Fibroblast of the aortic adventitia (primary cell): Measurements from ENCODE around the gene LENG1. TPM values are rescaled to one million over a fixed set of nuclear protein-coding genes. Genes with fewer than 3 reads are reported as not detected.

Experiments
- DNase-seq: peaks from one replicate; pipeline ENCODE4 v3.0.0-alpha.2; 2010; ENCODE audit warnings: low read depth
- H3K4me3 ChIP-seq: 2 replicates; pipeline ENCODE4 v1.5.1; 2011; ENCODE audit warnings: low read depth, mild to moderate bottlenecking, control low read depth, low read length, moderate library complexity
- CTCF ChIP-seq: IDR thresholded peaks from 2 replicates; pipeline ENCODE4 v1.5.1; 2011; ENCODE audit warnings: mild to moderate bottlenecking, low read length, control low read depth, inconsistent platforms; ENCODE audit not compliant: insufficient read depth
- total RNA-seq: library from RNA; depleted of rRNA; stranded (reverse); fragments of >200 nt; gene quantifications from 2 replicates; pipeline ENCODE4 v1.2.3, GENCODE V29; 2012; ENCODE audit warnings: low replicate concordance

Gene LENG1
- total RNA-seq, 1 donor: 4.4 TPM

GRCh38 chr19:54107876-54108490 lies 51.5 kb downstream of the LENG1 start:
- H3K4me3 ChIP-seq: no peak overlapping the region
- TF ChIP-seq CTCF: no peak
- no peak for DNase-seq

GRCh38 chr19:54106716-54107115 lies 52.8 kb downstream of the LENG1 start:
- H3K4me3 ChIP-seq: no peak overlapping the region
- TF ChIP-seq CTCF: no peak
- no peak for DNase-seq

- no peak for TF ChIP-seq CTCF
- DNase-seq: no peak
Observed at GRCh38 chr19:54105796-54106195, 53.7 kb downstream of the LENG1 start.

More at GRCh38 chr19:54105796-54106195, 53.7 kb downstream of the LENG1 start:
- no peak overlapping the region for H3K4me3 ChIP-seq

Other genes starting within 250 kb of the LENG1 start
- 0.41 and 0.45 TPM in 2 replicates for gene CACNG8, start 196.8 kb downstream of the LENG1 start, total RNA-seq
- gene CACNG6, start 168.1 kb downstream of the LENG1 start, total RNA-seq: 1.1 TPM in 1 of 2 replicates, not detected in the other
- gene VSTM1, start 95.8 kb downstream of the LENG1 start, total RNA-seq: not detected in 2 replicates
- gene TARM1, start 78.4 kb downstream of the LENG1 start, total RNA-seq: not detected in 2 replicates
- 0.63 and 2.5 TPM in 2 replicates for gene OSCAR, start 58.9 kb downstream of the LENG1 start, total RNA-seq
- gene NDUFA3, start 56.9 kb downstream of the LENG1 start, total RNA-seq: 9.0 and 11.4 TPM in 2 replicates
- 8.9 and 18.3 TPM in 2 replicates for gene TFPT, start 44.1 kb downstream of the LENG1 start, total RNA-seq
- 32.6 and 37.2 TPM in 2 replicates for gene PRPF31, start 44.0 kb downstream of the LENG1 start, total RNA-seq
- gene CNOT3, start 22.0 kb downstream of the LENG1 start, total RNA-seq: 6.0 and 9.8 TPM in 2 replicates
- 0.27 and 0.82 TPM in 2 replicates for gene TMC4, start 13.4 kb upstream of the LENG1 start, total RNA-seq
- 46.9 and 48.7 TPM in 2 replicates for gene MBOAT7, start 29.9 kb upstream of the LENG1 start, total RNA-seq
- 42.8 and 67.6 TPM in 2 replicates for gene TSEN34, start 31.6 kb upstream of the LENG1 start, total RNA-seq
- 1,882 and 1,909 TPM in 2 replicates for gene RPS9, start 41.1 kb upstream of the LENG1 start, total RNA-seq
- gene LILRB3, start 63.3 kb upstream of the LENG1 start, total RNA-seq: not detected in 2 replicates
- not detected in 2 replicates for gene LILRA6, start 83.1 kb upstream of the LENG1 start, total RNA-seq
- gene LILRB5, start 97.6 kb upstream of the LENG1 start, total RNA-seq: not detected in 2 replicates
- gene LILRB2, start 121.4 kb upstream of the LENG1 start, total RNA-seq: not detected in 2 replicates
- gene LILRA5, start 153.4 kb upstream of the LENG1 start, total RNA-seq: not detected in 2 replicates
- not detected in 2 replicates for gene LILRA4, start 179.4 kb upstream of the LENG1 start, total RNA-seq
- not detected in 2 replicates for gene LAIR1, start 205.2 kb upstream of the LENG1 start, total RNA-seq